HCT116 (cell line): Measurements from ENCODE around the gene SNX1. TPM values are rescaled to one million over a fixed set of nuclear protein-coding genes. Genes with fewer than 3 reads are reported as not detected.

Source experiments
- ATAC-seq: fragments of 200-7000 bp; cut with Tn5 transposase; 2 replicates; pipeline ENCODE4 v1.9.1; 2020; ENCODE audit warnings: mild to moderate bottlenecking, moderate library complexity
- BruUV-seq: library from RNA; stranded (reverse); fragments of 400-500 nt; replicated peaks from 2 replicates; lab custom pipeline; 2021; lab: Mats Ljungman, UMichigan
- CTCF ChIA-PET: fragments of 300-600 bp; sonication (Branson Sonifier 250); formaldehyde crosslinking; loops from one replicate; lab custom pipeline; 2021; ENCODE audit warnings: antibody characterized with exemption; lab: Charles Lee
- POLR2A ChIA-PET: fragments of 300-600, 350-600 bp; sonication (Branson Sonifier 250); formaldehyde crosslinking; loops from one replicate; lab custom pipeline; 2021; ENCODE audit warnings: antibody characterized with exemption; lab: Charles Lee
- RAD21 ChIA-PET, 2 experiments: fragments of 300-600 bp; sonication (Branson Sonifier 250); formaldehyde crosslinking; loops; one replicate each; lab custom pipeline; 2023; ENCODE audit warnings: low total read pairs in 2 of 2; ENCODE audit not compliant: uncharacterized antibody in 2 of 2, unreplicated experiment in 2 of 2, low non-redundant PET in 1 of 2; lab: Charles Lee
- DNase-seq: peaks from one replicate; pipeline ENCODE4 v3.0.0-alpha.2; 2010; ENCODE audit warnings: low read depth, low spot score
- H2AFZ ChIP-seq: fragments of 200-600 bp; shearing (Covaris generic), sonication (generic); 2 replicates; pipeline ENCODE4 v1.6.1; 2017; ENCODE audit warnings: low read depth, mixed run types, mixed read lengths, antibody characterized with exemption, low read length; ENCODE audit not compliant: poor library complexity, severe bottlenecking
- H3K27ac ChIP-seq: 2 replicates; pipeline ENCODE4 v1.5.1; 2012; ENCODE audit warnings: low read depth, low read length
- H3K27me3 ChIP-seq: fragments of 200-600 bp; sonication (generic); 2 replicates; pipeline ENCODE4 v1.6.1; 2016; ENCODE audit warnings: mixed run types, low read length, mixed read lengths; ENCODE audit not compliant: insufficient read depth
- H3K36me3 ChIP-seq, 2 experiments: fragments of 200-500 bp in 1 of 2; fragments of 200-600 bp in 1 of 2; sonication (Bioruptor generic) in 1 of 2; sonication (generic) in 1 of 2; 2 replicates each; pipeline versions ENCODE4 v1.5.1 to v1.6.1; 2014 to 2016; ENCODE audit warnings: low read length in 2 of 2, inconsistent platforms in 1 of 2, mixed read lengths in 1 of 2, mixed run types in 1 of 2; ENCODE audit not compliant: insufficient read depth in 2 of 2, control insufficient read depth in 1 of 2
- H3K4me1 ChIP-seq, 2 experiments: fragments of 200-600 bp in 1 of 2; sonication (generic) in 1 of 2; 2 replicates each; pipeline versions ENCODE4 v1.5.1 to v1.6.1; 2012 to 2017; ENCODE audit warnings: low read length in 2 of 2, inconsistent platforms in 1 of 2, mild to moderate bottlenecking in 1 of 2, mixed read lengths in 1 of 2, mixed run types in 1 of 2, moderate library complexity in 1 of 2; ENCODE audit not compliant: insufficient read depth in 2 of 2, control insufficient read depth in 1 of 2
- H3K4me2 ChIP-seq: fragments of 200-600 bp; sonication (generic); 2 replicates; pipeline ENCODE4 v1.6.1; 2017; ENCODE audit warnings: mixed run types, low read length, mixed read lengths
- H3K4me3 ChIP-seq, 2 experiments: fragments of 200-600 bp in 1 of 2; sonication (generic) in 1 of 2; replicated peaks in 1 of 2; 2 replicates each; pipeline ENCODE4 v1.5.1; 2011 to 2016; ENCODE audit warnings: low read length in 2 of 2, control low read depth in 1 of 2, low read depth in 1 of 2, mild to moderate bottlenecking in 1 of 2, mixed read lengths in 1 of 2, mixed run types in 1 of 2
- H3K79me2 ChIP-seq: fragments of 200-600 bp; sonication (generic); 2 replicates; pipeline ENCODE4 v1.6.1; 2017; ENCODE audit warnings: mild to moderate bottlenecking, mixed run types, low read length, moderate library complexity, mixed read lengths; ENCODE audit not compliant: insufficient read depth
- H3K9ac ChIP-seq: fragments of 200-600 bp; sonication (generic); 2 replicates; pipeline ENCODE4 v1.6.1; 2016; ENCODE audit warnings: low read length, mixed read lengths
- H3K9me2 ChIP-seq: fragments of 200-600 bp; sonication (generic), shearing (Covaris generic); 2 replicates; pipeline ENCODE4 v1.6.1; 2017; ENCODE audit warnings: mixed run types, mild to moderate bottlenecking, moderate library complexity; ENCODE audit not compliant: insufficient read depth
- H3K9me3 ChIP-seq, 2 experiments: fragments of 200-500 bp in 1 of 2; fragments of 200-600 bp in 1 of 2; sonication (Bioruptor generic) in 1 of 2; sonication (generic) in 1 of 2; 2 replicates each; pipeline ENCODE4 v1.6.1; 2014 to 2017; ENCODE audit warnings: low read length in 2 of 2, mixed read lengths in 2 of 2, inconsistent platforms in 1 of 2, low read depth in 1 of 2, mild to moderate bottlenecking in 1 of 2, mixed run types in 1 of 2, moderate library complexity in 1 of 2; ENCODE audit not compliant: control insufficient read depth in 1 of 2, insufficient read depth in 1 of 2
- H4K20me1 ChIP-seq: fragments of 200-600 bp; sonication (generic), shearing (Covaris generic); 2 replicates; pipeline ENCODE4 v1.6.1; 2017; ENCODE audit warnings: mixed run types, mild to moderate bottlenecking, moderate library complexity; ENCODE audit not compliant: insufficient read depth
- CBX3 ChIP-seq: IDR thresholded peaks from 2 replicates; pipeline ENCODE4 v1.6.1; 2012; ENCODE audit warnings: low read depth
- CEBPB ChIP-seq: IDR thresholded peaks from 2 replicates; pipeline ENCODE4 v1.6.1; 2012; ENCODE audit warnings: low read depth
- ELF1 ChIP-seq: IDR thresholded peaks from 2 replicates; pipeline ENCODE4 v1.6.1; 2012; ENCODE audit warnings: low read depth, borderline replicate concordance
- EZH2phosphoT487 ChIP-seq: fragments of 200-600 bp; IDR thresholded peaks from 2 replicates; pipeline ENCODE4 v1.6.1; 2018; ENCODE audit warnings: antibody characterized with exemption, borderline replicate concordance
- FOSL1 ChIP-seq: IDR thresholded peaks from 2 replicates; pipeline ENCODE4 v1.6.1; 2012; ENCODE audit warnings: low read depth
- JUND ChIP-seq: IDR thresholded peaks from 2 replicates; pipeline ENCODE4 v1.6.1; 2012
- POLR2A ChIP-seq: IDR thresholded peaks from 2 replicates; pipeline ENCODE4 v1.7.0; 2011; ENCODE audit warnings: borderline replicate concordance; ENCODE audit not compliant: insufficient read depth, insufficient read length; ENCODE audit errors: extremely low read depth
- POLR2AphosphoS5 ChIP-seq: IDR thresholded peaks from 2 replicates; pipeline ENCODE4 v1.6.1; 2011; ENCODE audit warnings: mild to moderate bottlenecking, low read depth, low read length, moderate library complexity
- SIN3A ChIP-seq: IDR thresholded peaks from 2 replicates; pipeline ENCODE4 v1.6.1; 2012; ENCODE audit warnings: low read depth
- SP1 ChIP-seq: IDR thresholded peaks from 2 replicates; pipeline ENCODE4 v1.6.1; 2012; ENCODE audit warnings: low read depth
- YY1 ChIP-seq: IDR thresholded peaks from 2 replicates; pipeline ENCODE4 v1.6.1; 2011; ENCODE audit warnings: low read length, low read depth, moderate library complexity, mild to moderate bottlenecking; ENCODE audit not compliant: insufficient replicate concordance; ENCODE audit errors: extremely low read depth
- ZFX ChIP-seq: fragments of 450-650 bp; IDR thresholded peaks from 2 replicates; pipeline ENCODE4 v1.6.1; 2017
- ZNF274 ChIP-seq: fragments of 200-500 bp; sonication (Bioruptor generic); IDR thresholded peaks from 2 replicates; pipeline ENCODE4 v1.6.1; 2014; ENCODE audit warnings: mild to moderate bottlenecking, low read depth, low read length, inconsistent platforms
- intact Hi-C: fragments of 100-400 bp; cut with micrococcal nuclease; formaldehyde crosslinking; loops from 2 replicates; pipeline ENCODE4 v1.10.0; 2022
- total RNA-seq: library from RNA; stranded (reverse); gene quantifications from one replicate; pipeline ENCODE4 v1.2.1, GENCODE V29; 2021; ENCODE audit not compliant: unreplicated experiment
- TF ChIP-seq, protein P1 (sequence below): IDR thresholded peaks from 2 replicates; pipeline ENCODE4 v1.6.1; 2011; ENCODE audit warnings: mild to moderate bottlenecking, low read length, moderate library complexity; ENCODE audit not compliant: insufficient replicate concordance; ENCODE audit errors: extremely low read depth
- TF ChIP-seq, protein P2 (sequence below): IDR thresholded peaks from 2 replicates; pipeline ENCODE4 v1.6.1; 2012; ENCODE audit warnings: low read depth
- TF ChIP-seq, protein P3 (sequence below): IDR thresholded peaks from 2 replicates; pipeline ENCODE4 v1.6.1; 2012

Gene SNX1
- total RNA-seq, 1 experiment from 2014 or later: 91.9 TPM

DNA sequence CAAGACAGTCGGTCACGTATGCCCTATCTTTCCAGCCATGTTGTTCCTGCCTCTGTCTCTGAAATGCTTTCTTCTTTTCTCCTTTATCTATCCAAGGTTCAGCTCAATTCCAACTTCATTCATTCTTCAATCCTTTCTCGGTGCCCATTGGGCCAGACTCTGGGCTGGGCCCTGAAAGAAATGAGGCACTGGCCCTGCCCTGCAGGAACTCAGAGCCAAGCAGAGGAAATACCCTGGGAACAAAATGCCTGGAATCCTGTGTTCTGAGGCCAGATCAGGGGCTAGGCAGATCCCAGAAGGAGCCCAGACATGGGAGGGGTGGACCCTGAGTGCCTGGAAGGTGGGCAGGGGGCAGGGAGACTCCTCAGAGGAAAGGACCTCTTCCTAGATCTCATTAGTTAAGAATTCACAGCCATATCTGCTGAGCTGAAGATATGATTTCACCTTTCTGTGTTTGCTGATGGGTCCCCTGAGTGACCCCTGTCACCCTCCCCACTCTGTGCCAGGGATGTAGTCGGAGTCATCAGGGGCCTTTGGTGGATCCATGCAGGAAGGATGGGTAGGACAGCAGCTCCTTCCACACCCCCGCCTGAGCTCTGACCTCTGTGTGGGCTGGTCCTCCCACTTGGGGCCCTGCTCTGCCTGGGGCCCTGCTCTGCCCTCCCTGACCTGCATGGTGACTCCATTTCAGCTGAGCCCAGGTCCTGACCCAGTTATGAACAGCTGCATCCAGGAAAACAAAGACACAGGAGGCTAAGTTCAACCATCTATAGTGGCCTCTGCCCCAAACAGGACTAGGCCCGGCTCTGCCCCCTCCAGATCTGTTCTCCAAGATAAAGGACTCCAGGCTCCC lies 44.1 kb upstream of the SNX1 start:
- H4K20me1 ChIP-seq: no peaks in the 10 kb centered on the region
- H3K79me2 ChIP-seq: no peaks in the 10 kb centered on the region
- H3K27ac ChIP-seq: no peak overlapping the region
- RAD21 ChIA-PET: no interaction called here
- ATAC-seq (no peak), DNase-seq (no peak)
- H3K9me3 ChIP-seq: no peaks in the 10 kb centered on the region
- H3K4me3 ChIP-seq: no peak overlapping the region
- H3K36me3 ChIP-seq: no peaks in the 10 kb centered on the region
- H3K4me1 ChIP-seq: peaks cover 0 to 4% of the 10 kb centered on the region in 2 experiments; a peak in 2 of 4 replicates
- no peak overlapping the region for H3K4me2 ChIP-seq
- intact Hi-C loops: no loop called here
- no peaks in the 10 kb centered on the region for H3K9me2 ChIP-seq
- H3K27me3 ChIP-seq: no peaks in the 10 kb centered on the region
- POLR2A ChIA-PET: no interaction called here
- BruUV-seq: no TSS peak
- H3K9ac ChIP-seq: no peak overlapping the region
- TF ChIP-seq YY1 (no peak), ZNF274 (no peak), ELF1 (no peak), EZH2phosphoT487 (no peak), CBX3 (no peak), SP1 (no peak), FOSL1 (no peak), POLR2AphosphoS5 (no peak), ZFX (no peak), JUND (no peak), POLR2A (no peak), CEBPB (no peak), SIN3A (no peak)
- TF ChIP-seq, protein P1, sequence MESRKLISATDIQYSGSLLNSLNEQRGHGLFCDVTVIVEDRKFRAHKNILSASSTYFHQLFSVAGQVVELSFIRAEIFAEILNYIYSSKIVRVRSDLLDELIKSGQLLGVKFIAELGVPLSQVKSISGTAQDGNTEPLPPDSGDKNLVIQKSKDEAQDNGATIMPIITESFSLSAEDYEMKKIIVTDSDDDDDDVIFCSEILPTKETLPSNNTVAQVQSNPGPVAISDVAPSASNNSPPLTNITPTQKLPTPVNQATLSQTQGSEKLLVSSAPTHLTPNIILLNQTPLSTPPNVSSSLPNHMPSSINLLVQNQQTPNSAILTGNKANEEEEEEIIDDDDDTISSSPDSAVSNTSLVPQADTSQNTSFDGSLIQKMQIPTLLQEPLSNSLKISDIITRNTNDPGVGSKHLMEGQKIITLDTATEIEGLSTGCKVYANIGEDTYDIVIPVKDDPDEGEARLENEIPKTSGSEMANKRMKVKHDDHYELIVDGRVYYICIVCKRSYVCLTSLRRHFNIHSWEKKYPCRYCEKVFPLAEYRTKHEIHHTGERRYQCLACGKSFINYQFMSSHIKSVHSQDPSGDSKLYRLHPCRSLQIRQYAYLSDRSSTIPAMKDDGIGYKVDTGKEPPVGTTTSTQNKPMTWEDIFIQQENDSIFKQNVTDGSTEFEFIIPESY: no peak
- TF ChIP-seq, protein P2, sequence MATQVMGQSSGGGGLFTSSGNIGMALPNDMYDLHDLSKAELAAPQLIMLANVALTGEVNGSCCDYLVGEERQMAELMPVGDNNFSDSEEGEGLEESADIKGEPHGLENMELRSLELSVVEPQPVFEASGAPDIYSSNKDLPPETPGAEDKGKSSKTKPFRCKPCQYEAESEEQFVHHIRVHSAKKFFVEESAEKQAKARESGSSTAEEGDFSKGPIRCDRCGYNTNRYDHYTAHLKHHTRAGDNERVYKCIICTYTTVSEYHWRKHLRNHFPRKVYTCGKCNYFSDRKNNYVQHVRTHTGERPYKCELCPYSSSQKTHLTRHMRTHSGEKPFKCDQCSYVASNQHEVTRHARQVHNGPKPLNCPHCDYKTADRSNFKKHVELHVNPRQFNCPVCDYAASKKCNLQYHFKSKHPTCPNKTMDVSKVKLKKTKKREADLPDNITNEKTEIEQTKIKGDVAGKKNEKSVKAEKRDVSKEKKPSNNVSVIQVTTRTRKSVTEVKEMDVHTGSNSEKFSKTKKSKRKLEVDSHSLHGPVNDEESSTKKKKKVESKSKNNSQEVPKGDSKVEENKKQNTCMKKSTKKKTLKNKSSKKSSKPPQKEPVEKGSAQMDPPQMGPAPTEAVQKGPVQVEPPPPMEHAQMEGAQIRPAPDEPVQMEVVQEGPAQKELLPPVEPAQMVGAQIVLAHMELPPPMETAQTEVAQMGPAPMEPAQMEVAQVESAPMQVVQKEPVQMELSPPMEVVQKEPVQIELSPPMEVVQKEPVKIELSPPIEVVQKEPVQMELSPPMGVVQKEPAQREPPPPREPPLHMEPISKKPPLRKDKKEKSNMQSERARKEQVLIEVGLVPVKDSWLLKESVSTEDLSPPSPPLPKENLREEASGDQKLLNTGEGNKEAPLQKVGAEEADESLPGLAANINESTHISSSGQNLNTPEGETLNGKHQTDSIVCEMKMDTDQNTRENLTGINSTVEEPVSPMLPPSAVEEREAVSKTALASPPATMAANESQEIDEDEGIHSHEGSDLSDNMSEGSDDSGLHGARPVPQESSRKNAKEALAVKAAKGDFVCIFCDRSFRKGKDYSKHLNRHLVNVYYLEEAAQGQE: no peak
- TF ChIP-seq, protein P3, sequence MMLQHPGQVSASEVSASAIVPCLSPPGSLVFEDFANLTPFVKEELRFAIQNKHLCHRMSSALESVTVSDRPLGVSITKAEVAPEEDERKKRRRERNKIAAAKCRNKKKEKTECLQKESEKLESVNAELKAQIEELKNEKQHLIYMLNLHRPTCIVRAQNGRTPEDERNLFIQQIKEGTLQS: no peak
- TF ChIP-seq, all 23 proteins: peak for 0
- CTCF ChIA-PET: no interaction called here
- no peak overlapping the region for H2AFZ ChIP-seq
